Eye (tissue), 1 donor: ENCODE data around the gene LTBP4.
A peak's percentile ranks its signal among the peaks of the same experiment; 100 is the strongest.
"Not testable (repeated sequence)": the region's sequence is repeated elsewhere in the genome, so short reads cannot be mapped to it uniquely, and the experiment has no call there.

Source experiments
- DNase-seq: peaks from one replicate; pipeline ENCODE4 v3.0.0-alpha.2; 2015

Gene LTBP4

DNA sequence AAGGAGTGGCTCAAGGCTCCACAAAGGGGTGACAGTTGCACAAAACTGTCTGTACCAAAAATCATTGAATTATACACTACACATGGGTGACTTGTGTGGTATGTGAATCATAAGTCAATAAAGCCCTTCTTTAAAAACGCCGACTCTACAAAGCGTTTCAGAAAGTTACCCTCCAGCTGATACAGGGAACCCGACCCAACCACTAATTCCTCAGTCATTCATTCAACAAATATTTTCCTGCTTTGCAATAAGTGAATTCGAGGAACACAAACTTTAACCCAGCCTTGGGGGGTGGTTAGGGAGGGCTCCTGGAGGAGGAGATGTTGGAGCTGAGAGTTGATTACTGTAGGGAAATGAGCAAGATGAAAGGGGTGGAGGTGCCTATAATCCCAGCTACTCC, 32.0 kb downstream of the LTBP4 start:
- no peak for DNase-seq

DNA sequence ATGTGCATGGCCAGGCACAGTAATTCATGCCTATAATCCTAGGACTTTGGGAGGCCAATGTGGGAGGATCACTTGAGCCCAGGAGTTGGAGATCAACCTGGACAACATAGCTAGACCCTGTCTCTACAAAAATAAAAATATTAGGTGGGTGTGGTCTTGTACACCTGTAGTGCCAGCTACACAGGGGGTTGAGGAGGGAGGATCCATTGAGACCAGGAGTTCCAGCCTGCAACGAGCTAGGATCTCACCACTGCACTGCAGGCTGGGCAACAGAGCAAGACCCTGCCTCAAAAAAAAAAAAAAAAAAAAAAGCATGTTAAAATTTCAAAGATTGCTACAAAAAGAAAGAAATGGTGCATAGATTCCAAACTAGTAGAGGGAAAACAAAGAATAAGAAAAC, 37.2 kb downstream of the LTBP4 start:
- DNase-seq = no peak

DNA sequence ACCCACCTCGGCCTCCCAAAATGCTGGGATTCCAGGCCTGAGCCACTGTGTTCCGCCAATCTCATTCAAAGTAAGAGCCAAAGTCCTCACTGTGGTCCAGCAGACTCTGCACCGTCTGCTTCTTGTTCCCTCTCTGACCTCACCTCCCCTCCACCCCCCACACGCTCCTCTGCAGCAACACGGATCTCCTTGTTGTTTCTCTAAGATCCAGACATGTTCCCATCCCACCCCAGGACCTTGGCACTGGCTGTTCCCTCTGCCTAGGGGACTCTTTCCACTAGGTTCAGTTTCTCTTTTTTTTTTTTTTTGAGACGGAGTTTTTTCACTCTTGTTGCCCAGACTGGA, 38.4 kb downstream of the LTBP4 start:
- DNase-seq = no peak

DNA sequence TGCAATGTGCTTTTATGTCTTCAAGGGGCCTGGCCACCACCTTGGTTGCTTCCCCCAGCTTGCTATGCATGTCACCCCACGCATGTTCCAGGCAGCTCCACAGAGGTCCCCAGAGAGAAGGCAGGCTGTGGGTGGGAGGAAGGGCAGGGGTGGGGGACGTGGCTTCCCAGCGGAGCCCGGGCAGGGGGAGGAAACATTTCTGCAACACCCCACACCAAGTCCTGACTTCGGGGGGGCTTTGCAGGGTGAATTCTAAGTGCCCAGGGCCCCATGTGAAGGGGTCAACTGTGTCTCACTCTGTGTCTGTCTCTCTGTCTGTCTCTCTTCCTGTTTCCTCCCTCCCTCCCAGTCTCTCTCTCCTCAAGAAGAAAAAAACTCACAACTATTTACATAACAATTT, 39.6 kb downstream of the LTBP4 start:
- DNase-seq = no peak

DNA sequence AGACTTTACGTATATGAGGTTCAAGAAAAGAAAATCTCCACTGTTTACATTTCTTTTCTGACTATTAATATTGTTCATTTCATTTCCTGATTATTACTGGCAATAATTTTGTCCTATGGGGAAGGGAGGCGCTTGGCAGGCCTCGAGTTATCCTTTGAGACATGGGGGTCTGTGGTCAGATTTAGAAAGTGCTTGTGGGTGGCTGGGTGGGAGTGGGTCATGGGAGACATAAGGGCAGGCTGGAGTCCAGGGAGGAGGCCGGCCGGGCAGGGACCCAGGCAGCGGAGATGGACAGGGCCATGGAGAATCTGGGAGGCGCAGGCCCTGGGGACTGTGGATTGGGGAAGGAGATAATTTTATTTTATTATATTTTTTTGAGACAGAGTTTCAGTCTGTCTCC, 40.1 kb downstream of the LTBP4 start:
- peak; percentile 46 for DNase-seq

DNA sequence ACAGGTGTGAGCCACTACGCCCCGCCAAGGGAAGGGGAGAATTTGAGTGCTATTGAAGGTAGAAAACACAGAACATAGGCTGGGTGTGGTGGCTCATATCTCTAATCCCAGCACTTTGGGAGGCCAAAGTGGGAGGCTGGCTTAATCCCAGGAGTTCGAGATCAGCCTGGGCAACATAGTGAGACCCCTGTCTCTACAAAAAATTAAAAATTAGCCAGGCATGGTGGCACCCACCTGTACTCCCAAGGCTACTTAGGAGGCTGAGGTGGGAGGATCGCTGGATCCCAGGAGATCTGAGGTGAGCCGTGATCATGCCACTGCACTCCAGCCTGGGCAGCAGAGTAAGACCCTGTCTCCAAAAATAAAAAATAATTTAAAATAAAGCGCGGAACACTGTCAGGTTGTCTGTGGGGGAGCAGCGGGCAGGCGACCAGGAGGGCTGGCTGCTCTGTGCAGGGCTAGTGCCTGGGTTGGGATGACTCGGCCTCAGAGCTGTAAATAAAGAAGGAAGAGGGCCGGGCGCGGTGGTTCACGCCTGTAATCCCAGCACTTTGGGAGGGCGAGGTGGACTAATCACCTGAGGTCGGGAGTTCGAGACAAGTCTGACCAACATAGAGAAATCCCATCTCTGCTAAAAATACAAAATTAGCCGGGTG, 41.0 kb downstream of the LTBP4 start:
- no peak for DNase-seq

DNA sequence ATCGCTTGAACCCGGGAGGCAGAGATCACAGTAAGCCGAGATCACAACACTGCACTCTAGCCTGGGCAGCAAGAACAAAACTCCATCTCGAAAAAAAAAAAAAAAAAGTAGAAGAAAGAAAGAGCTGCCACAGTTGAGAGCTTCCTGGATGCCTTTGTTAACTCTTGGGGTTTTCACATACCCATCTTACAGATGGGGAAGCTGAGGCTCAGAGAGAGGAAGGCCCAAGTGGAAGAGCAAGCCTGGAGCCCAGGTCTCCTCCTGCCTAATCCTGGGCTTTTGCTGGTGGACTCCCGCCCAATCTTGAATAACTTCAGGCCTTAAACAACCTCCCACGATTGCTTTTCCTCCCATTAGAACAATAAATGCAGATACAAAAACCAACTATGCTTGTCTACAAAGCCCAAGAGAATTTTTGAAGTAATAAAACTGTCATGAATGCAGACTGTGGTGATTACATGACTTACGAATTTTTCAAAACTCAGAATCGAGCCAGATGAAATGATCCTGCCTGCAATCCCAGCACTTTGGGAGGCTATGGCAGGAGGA, 41.7 kb downstream of the LTBP4 start:
- no peak for DNase-seq

DNA sequence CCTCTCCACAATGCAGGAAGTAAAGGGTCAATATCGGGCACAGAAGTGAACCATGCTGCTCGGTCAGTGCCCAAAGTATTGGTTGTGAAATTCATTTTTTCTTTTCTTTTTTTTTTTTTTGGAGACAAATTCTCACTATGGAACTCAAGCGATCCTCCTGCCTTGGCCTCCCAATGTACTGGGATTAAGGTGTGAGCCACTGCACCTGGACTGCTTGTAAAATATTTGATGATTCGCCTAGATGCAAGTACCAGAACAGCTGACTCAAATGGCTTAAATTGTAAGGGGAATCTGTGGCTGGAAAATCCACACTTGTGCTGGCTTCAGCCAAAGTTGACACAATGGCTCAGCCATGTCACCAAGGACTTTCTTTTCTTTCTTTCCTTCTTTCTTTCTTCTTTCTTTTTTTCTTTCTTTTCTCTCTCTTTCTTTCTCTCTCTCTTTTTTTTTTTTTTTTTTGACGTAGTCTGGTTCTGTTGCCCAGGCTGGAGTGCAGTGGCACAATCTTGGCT, 45.6 kb downstream of the LTBP4 start:
- DNase-seq = no peak

DNA sequence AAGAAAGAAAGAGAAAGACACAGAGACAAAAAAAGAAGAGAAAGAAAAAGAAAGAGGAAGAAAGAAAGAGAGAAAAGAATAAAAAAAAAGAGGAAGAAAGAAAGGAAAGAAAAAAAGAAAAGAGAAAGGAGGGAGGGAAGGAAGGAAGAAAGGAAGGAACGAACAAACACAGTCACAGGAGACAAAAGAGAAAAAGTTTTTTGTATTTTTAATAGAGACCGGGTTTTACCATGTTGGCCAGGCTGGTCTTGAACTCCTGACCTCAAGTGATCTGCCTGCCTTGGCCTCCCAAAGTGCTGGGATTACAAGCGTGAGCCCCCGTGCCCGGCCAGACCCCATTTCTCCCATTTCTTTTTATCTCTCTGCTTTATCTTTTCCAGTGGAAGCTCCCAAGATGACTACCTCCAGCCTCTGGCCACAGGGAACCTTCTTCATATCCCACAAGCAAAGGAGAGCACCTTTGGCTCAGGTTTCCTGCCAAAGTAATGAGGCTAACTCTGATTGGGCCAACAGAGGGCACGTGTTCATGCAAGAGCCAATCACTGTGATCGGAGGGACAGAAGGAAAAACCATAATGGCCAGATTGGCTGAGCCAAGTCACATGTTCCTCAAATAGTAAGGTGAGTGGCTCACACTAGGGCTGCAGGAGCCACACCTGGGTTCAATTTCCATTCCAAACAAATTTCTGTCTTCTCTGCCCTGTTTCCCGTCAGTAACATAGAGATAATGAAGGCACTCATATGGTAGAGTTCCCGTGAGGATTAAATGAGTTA, 48.9 kb downstream of the LTBP4 start:
- DNase-seq = not testable (repeated sequence)

DNA sequence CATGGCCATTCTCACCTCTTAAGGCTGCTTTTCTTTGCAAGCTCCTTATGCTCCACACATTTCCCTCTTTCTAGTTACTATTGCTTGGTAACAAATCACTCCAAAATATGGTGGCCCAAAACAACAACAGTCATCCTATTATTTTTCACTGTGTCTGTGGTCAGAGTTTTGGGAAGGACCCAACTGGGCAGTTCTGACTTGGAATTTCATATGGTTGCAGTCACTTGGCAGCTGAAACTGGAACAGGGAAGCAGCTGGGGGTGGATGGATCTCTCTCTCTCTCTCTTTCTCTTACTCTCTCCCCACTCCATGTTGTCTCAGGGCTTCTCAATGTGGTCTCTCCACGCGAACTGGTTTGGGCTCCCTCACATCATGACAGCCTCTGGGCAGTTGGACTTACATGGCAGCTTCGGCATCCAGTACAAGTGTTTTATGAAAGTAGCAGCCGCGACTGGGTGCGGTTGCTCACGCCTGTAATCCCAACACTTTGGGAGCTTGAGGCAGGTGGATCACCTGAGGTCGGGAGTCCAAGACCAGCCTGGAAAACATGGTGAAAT, 49.7 kb downstream of the LTBP4 start:
- no peak for DNase-seq

DNA sequence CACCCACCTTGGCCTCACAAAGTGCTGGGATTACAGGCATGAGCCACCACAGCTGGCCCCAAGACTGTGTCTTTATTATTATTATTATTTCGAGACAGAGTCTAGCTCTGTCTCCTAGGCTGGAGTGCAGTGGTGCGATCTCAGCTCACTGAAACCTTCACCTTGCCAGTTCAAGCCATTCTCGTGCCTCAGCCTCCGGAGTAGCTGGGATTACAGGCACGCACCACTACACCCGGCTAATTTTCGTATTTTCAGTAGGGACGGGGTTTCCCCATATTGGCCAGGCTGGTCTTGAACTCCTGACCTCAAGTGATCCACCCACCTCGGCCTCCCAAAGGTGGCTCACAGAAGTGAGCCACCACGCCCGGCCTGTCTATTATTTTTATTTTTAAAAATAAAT, 51.1 kb downstream of the LTBP4 start:
- DNase-seq = not testable (repeated sequence)

DNA sequence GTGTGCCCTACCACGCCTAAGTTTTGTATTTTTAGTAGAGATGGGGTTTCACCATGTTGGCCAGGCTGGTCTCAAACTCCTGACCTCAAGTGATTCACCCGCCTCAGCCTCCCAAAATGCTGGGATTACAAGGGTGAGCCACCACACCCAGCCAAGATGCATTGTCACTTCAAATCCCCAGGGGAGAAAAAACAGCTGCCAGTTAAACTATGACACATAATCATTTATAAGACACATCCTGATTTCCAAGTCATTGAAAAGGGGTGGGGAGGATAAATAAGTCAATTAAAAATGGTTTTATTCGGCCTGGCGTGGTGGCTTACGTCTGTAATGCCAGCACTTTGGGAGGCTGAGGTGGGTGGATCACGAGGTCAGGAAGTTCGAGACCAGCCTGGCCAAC, 54.5 kb downstream of the LTBP4 start:
- not testable (repeated sequence) for DNase-seq

DNA sequence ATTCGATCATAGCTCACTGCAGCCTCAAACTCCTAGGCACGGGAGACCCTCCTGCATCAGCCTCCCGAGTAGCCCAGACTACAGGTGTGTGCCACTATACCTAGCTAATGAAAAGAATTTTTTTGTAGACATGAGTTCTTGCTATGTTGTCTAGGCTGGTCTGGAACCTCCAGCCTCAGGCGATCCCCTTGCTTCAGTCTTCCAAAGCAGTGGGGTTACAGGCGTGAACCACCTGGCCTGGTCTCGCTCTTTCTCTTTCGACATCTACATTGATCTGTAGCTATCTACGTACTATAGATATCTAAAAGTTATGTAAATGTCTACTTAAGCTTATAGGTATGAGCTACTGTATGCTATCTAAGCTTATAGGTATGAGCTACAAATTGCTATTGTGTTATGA, 56.9 kb downstream of the LTBP4 start:
- DNase-seq = no peak

DNA sequence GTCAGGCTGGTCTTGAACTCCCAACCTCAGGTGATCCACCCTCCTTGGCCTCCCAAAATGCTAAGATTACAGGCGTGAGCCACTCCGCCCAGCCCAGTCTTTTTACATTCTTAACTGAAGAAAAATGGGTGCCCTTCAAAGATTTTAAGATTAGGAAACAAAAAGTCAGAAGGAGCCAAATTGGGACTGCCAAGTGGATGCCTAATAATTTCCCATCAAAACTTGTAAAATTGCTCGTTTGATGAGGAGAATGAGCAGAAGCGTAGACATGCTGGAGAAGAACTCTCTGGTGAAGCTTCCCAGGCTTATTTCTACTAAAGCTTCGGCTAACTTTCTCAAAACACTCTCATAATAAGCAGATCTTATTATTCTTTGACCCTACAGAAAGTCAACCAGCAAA, 57.9 kb downstream of the LTBP4 start:
- DNase-seq = no peak

DNA sequence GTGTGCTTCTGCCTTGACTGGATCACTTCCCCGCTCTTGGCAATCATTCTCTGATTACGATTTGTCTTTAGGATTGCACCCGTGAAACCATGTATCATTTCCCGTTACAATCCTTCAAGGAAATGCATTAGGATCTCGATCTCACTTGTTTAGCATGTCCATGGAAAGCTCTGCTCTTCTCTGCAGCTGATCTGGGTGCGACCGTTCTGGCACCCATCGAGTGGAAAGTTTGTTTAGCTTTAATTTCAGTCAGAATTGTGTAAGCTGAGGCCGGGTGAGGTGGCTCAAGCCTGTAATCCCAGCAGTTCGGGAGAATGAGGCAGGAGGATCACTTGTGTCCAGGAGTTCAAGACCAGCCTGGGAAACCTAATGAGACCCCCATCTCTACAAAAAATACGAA, 58.4 kb downstream of the LTBP4 start:
- DNase-seq = no peak

DNA sequence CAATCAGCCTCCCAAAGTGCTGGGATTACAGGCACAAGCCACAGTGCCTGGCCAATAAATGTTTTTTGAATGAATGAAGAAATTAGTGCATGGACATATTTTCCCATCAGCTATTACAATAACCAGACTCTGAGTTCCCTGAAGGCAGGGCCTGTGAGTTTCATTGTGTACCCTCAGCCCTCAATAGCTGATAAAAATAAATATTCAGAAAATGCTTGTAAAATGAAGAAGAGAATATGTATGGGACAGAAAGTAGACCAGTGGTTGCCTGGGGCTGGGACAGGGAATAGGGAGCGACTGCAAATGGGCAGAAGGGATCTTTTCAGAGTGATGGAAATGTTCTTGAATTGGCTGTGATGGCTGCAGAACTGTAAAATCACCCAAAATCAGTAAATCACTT, 60.4 kb downstream of the LTBP4 start:
- no peak for DNase-seq

DNA sequence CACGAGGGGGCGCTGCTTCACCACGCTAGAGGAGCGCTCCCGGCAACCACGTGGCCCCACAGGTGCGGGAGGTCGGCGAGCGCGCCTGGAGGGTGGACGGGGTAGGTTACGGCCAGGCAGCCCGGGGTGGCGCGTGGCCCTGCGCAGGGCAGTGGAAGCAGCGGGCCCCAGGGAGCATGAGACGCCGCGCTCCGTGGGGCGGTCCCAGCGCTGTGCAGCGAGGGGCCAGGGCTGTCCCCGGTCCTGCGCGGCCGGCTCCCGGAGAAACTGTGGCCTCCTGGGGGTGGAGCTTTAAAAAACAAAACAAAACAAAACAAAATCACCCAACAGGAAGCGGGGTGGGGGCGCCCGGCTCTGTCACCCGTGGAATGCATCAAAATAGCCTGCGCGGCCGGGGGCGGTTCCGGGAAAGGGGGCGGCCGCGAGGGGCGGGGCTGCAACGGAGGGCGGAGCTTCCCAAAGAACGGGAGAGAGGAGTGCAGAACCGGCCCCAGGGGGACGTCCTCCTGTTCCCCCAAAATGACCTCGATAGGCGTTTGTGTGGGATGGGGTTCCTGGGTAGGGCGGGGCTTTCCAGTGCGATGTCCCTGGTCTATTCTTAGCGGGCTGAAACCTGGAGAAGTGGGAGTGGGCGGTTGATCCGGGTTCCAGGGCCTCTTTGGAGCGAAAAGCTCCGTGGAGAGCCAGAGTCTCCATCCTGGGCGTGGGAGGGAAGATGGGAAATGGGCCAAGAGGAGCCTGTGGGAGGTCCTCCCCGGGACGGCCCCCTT, 61.9 kb downstream of the LTBP4 start:
- DNase-seq = peak; percentile 95

DNA sequence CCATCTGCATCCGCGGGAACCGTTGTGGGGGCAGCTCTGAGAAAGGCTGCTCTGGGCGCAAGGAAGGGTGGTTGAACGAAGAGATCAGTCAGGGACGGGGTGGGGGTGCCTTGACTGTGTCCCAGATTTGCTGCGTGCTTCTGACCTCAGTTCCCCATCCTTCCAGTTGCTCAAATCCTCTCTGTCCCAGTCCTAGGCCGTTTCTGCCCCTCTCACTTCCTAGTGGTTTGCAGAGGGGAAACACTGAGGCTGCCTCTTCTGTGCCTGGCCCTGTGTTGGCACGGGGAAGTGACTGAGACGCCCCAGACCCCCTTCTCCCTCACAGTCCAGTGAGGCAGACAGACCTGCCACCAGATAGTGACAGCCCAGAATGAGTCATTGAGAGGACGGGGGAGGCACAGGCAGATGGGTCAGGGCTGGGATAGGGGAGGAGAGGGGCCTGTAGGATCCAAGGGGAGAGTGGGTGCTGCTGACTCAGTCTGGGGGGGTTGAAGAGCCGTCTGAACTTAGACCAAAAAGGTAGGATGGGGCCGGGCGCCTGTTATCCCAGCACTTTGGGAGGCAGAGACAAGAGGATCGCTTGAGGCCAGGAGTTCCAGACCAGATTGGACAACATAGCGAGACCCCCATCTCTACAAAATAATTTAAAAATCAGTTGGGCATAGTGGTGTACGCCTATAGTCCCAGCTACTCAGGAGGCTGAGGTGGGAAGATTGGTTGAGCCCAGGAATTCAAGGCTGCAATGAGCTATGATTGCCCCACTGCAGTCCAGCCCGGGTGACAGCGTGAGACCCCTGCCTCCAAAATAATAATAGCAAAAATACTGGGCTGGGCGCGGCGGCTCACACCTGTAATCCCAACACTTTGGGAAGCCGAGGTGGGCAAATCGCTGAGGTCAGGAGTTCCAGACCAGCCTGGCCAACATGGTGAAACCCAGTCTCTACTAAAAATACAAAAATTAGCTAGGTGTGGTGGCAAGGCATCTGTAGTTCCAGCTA, 62.8 kb downstream of the LTBP4 start:
- DNase-seq = no peak

DNA sequence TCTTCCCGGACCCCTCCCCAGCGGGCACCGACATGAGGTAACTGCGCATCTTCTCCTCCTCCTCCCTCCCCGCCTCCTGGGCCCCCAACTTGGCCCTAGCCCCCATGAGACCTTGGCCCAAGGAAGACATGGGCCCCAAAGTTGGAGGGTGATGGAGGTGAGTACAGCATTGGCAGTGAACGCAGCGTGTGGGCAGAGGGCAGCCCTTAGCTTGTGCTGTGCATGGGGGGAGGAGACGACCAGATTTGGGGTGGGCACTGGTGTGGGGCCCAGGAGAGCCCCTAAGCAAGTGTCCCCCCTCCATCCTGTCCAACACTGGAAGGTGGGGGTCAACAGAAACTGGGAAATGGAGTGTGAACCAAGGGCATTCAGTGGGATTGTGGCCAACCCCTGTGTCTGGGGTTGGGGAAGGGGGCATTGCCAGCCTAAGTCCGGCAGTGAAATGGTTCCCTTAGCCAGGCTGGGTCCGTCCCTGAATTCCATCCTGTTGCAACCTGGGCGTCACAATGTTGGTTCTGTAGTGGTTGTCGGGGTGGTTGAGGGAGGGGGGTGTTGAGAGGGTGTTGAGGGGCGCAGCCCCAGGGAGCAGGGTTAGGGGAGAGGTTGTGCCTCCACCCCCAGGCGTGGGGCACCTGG, 65.8 kb downstream of the LTBP4 start:
- no peak for DNase-seq

DNA sequence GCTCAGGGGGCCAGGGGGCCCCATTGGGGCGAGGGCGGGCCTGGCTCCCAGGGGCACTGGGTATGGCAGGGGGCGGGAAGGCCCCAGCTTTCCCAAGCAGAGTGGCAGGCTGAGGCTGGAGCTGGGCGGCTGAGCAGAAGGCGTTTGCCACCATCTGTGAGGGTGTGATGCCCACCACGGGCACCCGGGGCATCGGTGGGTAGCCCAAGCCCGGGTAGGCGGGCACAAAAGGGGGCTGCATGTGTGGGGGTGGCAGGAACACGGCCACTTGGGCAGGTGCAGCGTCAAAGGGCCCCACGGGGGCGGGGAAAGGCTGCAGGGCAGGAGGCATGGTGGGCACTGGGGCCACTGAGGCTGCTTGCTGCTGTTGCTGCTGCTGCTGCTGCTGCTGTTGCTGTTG, 66.4 kb downstream of the LTBP4 start:
- no peak for DNase-seq

DNA sequence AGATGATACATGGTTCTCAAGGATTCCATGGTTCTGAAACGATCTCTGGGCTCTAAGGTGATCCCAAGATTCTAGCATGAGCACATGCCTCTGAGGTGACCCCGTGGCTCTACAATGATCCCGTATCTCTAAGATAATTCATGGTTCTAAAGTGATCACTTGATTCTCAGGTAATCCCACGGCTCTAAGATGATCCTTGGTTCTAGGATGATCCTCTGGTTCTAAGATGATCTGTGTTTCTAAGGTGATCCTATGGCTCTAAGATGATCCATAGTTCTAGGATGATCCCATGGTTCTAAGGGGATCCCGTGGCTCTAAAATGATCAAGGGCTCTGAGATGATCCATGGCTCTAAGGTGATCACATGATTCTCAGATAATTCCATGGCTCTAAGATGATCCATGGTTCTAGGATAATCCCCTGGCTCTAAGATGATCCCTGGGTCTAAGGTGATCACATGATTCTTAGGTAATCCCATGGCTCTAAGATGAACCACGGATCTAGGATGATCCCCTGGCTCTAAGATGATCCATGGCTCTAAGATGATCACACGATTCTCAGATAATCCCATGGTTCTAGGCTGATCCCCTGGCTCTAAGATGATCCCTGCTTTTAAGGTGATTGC, 67.9 kb downstream of the LTBP4 start:
- no peak for DNase-seq
